Immature natural killer cell (primary cell): Measurements from ENCODE around the gene EHD4. TPM values are rescaled to one million over a fixed set of nuclear protein-coding genes. Genes with fewer than 3 reads are reported as not detected.

Source experiments
- DNase-seq, 3 donors: peaks; one replicate each; pipeline ENCODE4 v3.0.0; 2022; ENCODE audit warnings: mixed read lengths in 1 of 3
- H3K27ac Mint-ChIP-seq, 6 donors: one replicate each; pipeline ENCODE4 v1.8.0; 2020; ENCODE audit warnings: mixed read lengths in 6 of 6, mild to moderate bottlenecking in 5 of 6, inconsistent platforms in 4 of 6, moderate library complexity in 3 of 6
- H3K27me3 Mint-ChIP-seq, 3 donors: one replicate each; pipeline ENCODE4 v1.8.0; 2020 to 2021; ENCODE audit warnings: low read depth in 3 of 3, mild to moderate bottlenecking in 3 of 3, mixed read lengths in 3 of 3, moderate library complexity in 3 of 3, inconsistent platforms in 1 of 3
- H3K36me3 Mint-ChIP-seq, 3 donors: one replicate each; pipeline ENCODE4 v1.8.0; 2020; ENCODE audit warnings: mixed read lengths in 3 of 3, inconsistent platforms in 2 of 3, mild to moderate bottlenecking in 2 of 3
- H3K4me1 Mint-ChIP-seq, 2 donors: one replicate each; pipeline ENCODE4 v1.8.0; 2020; ENCODE audit warnings: inconsistent platforms in 2 of 2, mild to moderate bottlenecking in 2 of 2, mixed read lengths in 2 of 2, moderate library complexity in 1 of 2
- H3K4me3 Mint-ChIP-seq, 5 donors: one replicate each; pipeline ENCODE4 v1.8.0; 2020; ENCODE audit warnings: mild to moderate bottlenecking in 5 of 5, mixed read lengths in 5 of 5, inconsistent platforms in 3 of 5, moderate library complexity in 3 of 5
- H3K9me3 Mint-ChIP-seq, 6 donors: one replicate each; pipeline ENCODE4 v1.8.0; 2020; ENCODE audit warnings: mild to moderate bottlenecking in 6 of 6, mixed read lengths in 6 of 6, inconsistent platforms in 4 of 6, moderate library complexity in 3 of 6
- polyA plus RNA-seq, 3 donors: library from polyadenylated mRNA; unstranded; fragments of 300-500 nt; fragmentation: Illumina TruSeq; gene quantifications; one replicate each; pipeline ENCODE4 v1.2.3, GENCODE V29; 2021

Gene EHD4
- 1 to 10 TPM; 5.3 to 7.3 (median 7.0) TPM for polyA plus RNA-seq

GRCh38 chr15:41972253-41973242 is at the start of gene EHD4:
Gene EHD4 (minus strand): TSS chr15:41972557. CDS start chr15:41972494, 63 bp downstream.
- Mint-ChIP-seq H3K27ac (peak within 1 kb of the TSS; percentile 89 to 95 (median 93)), H3K4me3 (peak within 1 kb of the TSS; percentile 90 to 93 (median 91)), H3K4me1 (peaks cover 24 to 29% of the 10 kb centered on the region in 2 donors), H3K9me3 (no peaks in the 10 kb centered on the region), H3K27me3 (peaks cover 8 to 21% (median 18%) of the 10 kb centered on the region in 3 donors), H3K36me3 (peaks cover 0 to 3% (median 0%) of the 10 kb centered on the region in 3 donors)
- peak; percentile 94 to 96 (median 94) for DNase-seq

GRCh38 chr15:42021593-42021992 is 49.2 kb upstream of the EHD4 start:
- no peak overlapping the region for H3K27ac Mint-ChIP-seq
- no peak overlapping the region for H3K4me3 Mint-ChIP-seq
- H3K4me1 Mint-ChIP-seq = no peaks in the 10 kb centered on the region
- no peak for DNase-seq
- no peaks in the 10 kb centered on the region for H3K9me3 Mint-ChIP-seq
- H3K27me3 Mint-ChIP-seq = peaks cover 0 to 5% (median 0%) of the 10 kb centered on the region in 3 donors
- H3K36me3 Mint-ChIP-seq = no peaks in the 10 kb centered on the region

- Mint-ChIP-seq H3K9me3 (no peaks in the 10 kb centered on the region), H3K27me3 (peaks cover 0 to 5% (median 0%) of the 10 kb centered on the region in 3 donors), H3K27ac (no peak within 1 kb of the TSS), H3K4me3 (no peak within 1 kb of the TSS), H3K4me1 (no peaks in the 10 kb centered on the region), H3K36me3 (no peaks in the 10 kb centered on the region)
- DNase-seq = no peak
Observed at GRCh38 chr15:42020713-42021273, 48.4 kb upstream of the EHD4 start, which contains the start of gene PLA2G4E. Gene PLA2G4E (minus strand): TSS chr15:42021042. CDS start chr15:42021030, 12 bp downstream.

GRCh38 chr15:42018306-42019224 is 46.2 kb upstream of the EHD4 start:
- H3K36me3 Mint-ChIP-seq = no peaks in the 10 kb centered on the region
- DNase-seq = no peak
- H3K4me3 Mint-ChIP-seq = no peak overlapping the region
- H3K9me3 Mint-ChIP-seq = no peaks in the 10 kb centered on the region
- H3K27ac Mint-ChIP-seq = no peak overlapping the region
- H3K4me1 Mint-ChIP-seq = no peaks in the 10 kb centered on the region
- peaks cover 0 to 4% (median 4%) of the 10 kb centered on the region in 3 donors for H3K27me3 Mint-ChIP-seq

- no peak overlapping the region for H3K4me3 Mint-ChIP-seq
- no peaks in the 10 kb centered on the region for H3K36me3 Mint-ChIP-seq
- no peaks in the 10 kb centered on the region for H3K9me3 Mint-ChIP-seq
- H3K4me1 Mint-ChIP-seq = no peaks in the 10 kb centered on the region
- no peak overlapping the region for H3K27ac Mint-ChIP-seq
- DNase-seq = no peak
- H3K27me3 Mint-ChIP-seq = peaks cover 2 to 4% (median 4%) of the 10 kb centered on the region in 3 donors
Observed at GRCh38 chr15:42016971-42017370, 44.6 kb upstream of the EHD4 start.

- Mint-ChIP-seq H3K27ac (no peak overlapping the region), H3K27me3 (peaks cover 2 to 8% (median 4%) of the 10 kb centered on the region in 3 donors), H3K9me3 (no peaks in the 10 kb centered on the region), H3K4me1 (no peaks in the 10 kb centered on the region), H3K36me3 (no peaks in the 10 kb centered on the region), H3K4me3 (no peak overlapping the region)
- no peak for DNase-seq
Observed at GRCh38 chr15:42014406-42014805, 42.0 kb upstream of the EHD4 start.

GRCh38 chr15:42012928-42013482 is 40.6 kb upstream of the EHD4 start:
- H3K27me3 Mint-ChIP-seq = peaks cover 2 to 8% (median 4%) of the 10 kb centered on the region in 3 donors
- DNase-seq = no peak
- no peak overlapping the region for H3K27ac Mint-ChIP-seq
- no peaks in the 10 kb centered on the region for H3K4me1 Mint-ChIP-seq
- H3K9me3 Mint-ChIP-seq = no peaks in the 10 kb centered on the region
- H3K4me3 Mint-ChIP-seq = no peak overlapping the region
- H3K36me3 Mint-ChIP-seq = no peaks in the 10 kb centered on the region

- Mint-ChIP-seq H3K36me3 (no peaks in the 10 kb centered on the region), H3K27me3 (peaks cover under 1 to 8% (median 2%) of the 10 kb centered on the region in 3 donors), H3K4me1 (no peaks in the 10 kb centered on the region), H3K4me3 (no peak overlapping the region), H3K9me3 (no peaks in the 10 kb centered on the region), H3K27ac (peak overlapping the region in 1 of 6 donors; percentile 65)
- no peak for DNase-seq
Observed at GRCh38 chr15:42012241-42012640, 39.9 kb upstream of the EHD4 start.

GRCh38 chr15:42011074-42011473 is 38.7 kb upstream of the EHD4 start:
- no peak overlapping the region for H3K27ac Mint-ChIP-seq
- no peak overlapping the region for H3K4me3 Mint-ChIP-seq
- H3K27me3 Mint-ChIP-seq = peaks cover 0 to 8% (median 2%) of the 10 kb centered on the region in 3 donors
- H3K4me1 Mint-ChIP-seq = no peaks in the 10 kb centered on the region
- no peaks in the 10 kb centered on the region for H3K9me3 Mint-ChIP-seq
- DNase-seq = no peak
- H3K36me3 Mint-ChIP-seq = no peaks in the 10 kb centered on the region

GRCh38 chr15:42010434-42010833 is 38.1 kb upstream of the EHD4 start:
- Mint-ChIP-seq H3K9me3 (no peaks in the 10 kb centered on the region), H3K36me3 (no peaks in the 10 kb centered on the region), H3K4me3 (no peak overlapping the region), H3K27ac (no peak overlapping the region), H3K4me1 (no peaks in the 10 kb centered on the region), H3K27me3 (peaks cover 0 to 8% (median 2%) of the 10 kb centered on the region in 3 donors)
- no peak for DNase-seq

- Mint-ChIP-seq H3K27ac (no peak overlapping the region), H3K4me3 (no peak overlapping the region), H3K36me3 (no peaks in the 10 kb centered on the region), H3K9me3 (no peaks in the 10 kb centered on the region), H3K27me3 (peaks cover 0 to 4% (median 2%) of the 10 kb centered on the region in 3 donors), H3K4me1 (no peaks in the 10 kb centered on the region)
- DNase-seq = no peak
Observed at GRCh38 chr15:42009474-42009873, 37.1 kb upstream of the EHD4 start.

GRCh38 chr15:42009022-42009421 is 36.7 kb upstream of the EHD4 start:
- Mint-ChIP-seq H3K9me3 (no peaks in the 10 kb centered on the region), H3K27me3 (peaks cover 0 to 4% (median 2%) of the 10 kb centered on the region in 3 donors), H3K36me3 (no peaks in the 10 kb centered on the region), H3K27ac (no peak overlapping the region), H3K4me1 (no peaks in the 10 kb centered on the region), H3K4me3 (no peak overlapping the region)
- no peak for DNase-seq

GRCh38 chr15:42007386-42007785 is 35.0 kb upstream of the EHD4 start:
- no peak for DNase-seq
- Mint-ChIP-seq H3K9me3 (no peaks in the 10 kb centered on the region), H3K4me3 (no peak overlapping the region), H3K27ac (no peak overlapping the region), H3K36me3 (no peaks in the 10 kb centered on the region), H3K4me1 (no peaks in the 10 kb centered on the region), H3K27me3 (peaks cover 0 to 4% (median 2%) of the 10 kb centered on the region in 3 donors)
